Thyroid gland (tissue), 4 donors: ENCODE data around the gene KRT6C.

ENCODE experiments used
- POLR2A ChIP-seq, 2 donors: fragments of 450-650 bp; IDR thresholded peaks; one replicate each; pipeline ENCODE4 v1.6.1; 2017; ENCODE audit warnings: antibody characterized with exemption in 2 of 2, mild to moderate bottlenecking in 2 of 2, moderate library complexity in 1 of 2
- TF ChIP-seq, protein P1 (sequence below), 6 experiments: fragments of 200-600 bp in 3 of 6; fragments of 450-650 bp in 3 of 6; sonication (generic) in 3 of 6; IDR thresholded peaks; one replicate each; pipeline ENCODE4 v1.5.1; 2016 to 2019; ENCODE audit warnings: antibody characterized with exemption in 6 of 6, mild to moderate bottlenecking in 2 of 6, inconsistent platforms in 1 of 6, moderate library complexity in 1 of 6

DNA sequence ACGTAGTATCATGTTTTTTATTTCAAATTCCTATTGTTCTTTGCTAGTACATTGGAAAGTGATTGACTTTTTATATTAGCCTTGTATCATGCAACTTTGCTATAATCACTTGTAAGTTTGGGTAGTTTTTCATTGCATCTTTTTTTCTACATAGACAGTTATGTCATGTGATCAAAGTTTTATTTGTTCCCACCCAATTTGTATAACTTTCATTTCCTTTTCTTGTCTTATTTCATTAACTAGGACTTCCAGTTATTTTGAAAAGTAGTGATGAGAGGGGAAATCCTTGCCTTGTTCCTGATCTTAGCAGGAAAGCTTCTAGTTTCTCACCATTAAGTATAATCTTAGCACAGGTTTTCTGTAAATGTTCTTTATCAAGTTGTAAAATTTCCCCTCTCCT lies 29.3 kb upstream of the KRT6C start:
- TF ChIP-seq, protein P1, sequence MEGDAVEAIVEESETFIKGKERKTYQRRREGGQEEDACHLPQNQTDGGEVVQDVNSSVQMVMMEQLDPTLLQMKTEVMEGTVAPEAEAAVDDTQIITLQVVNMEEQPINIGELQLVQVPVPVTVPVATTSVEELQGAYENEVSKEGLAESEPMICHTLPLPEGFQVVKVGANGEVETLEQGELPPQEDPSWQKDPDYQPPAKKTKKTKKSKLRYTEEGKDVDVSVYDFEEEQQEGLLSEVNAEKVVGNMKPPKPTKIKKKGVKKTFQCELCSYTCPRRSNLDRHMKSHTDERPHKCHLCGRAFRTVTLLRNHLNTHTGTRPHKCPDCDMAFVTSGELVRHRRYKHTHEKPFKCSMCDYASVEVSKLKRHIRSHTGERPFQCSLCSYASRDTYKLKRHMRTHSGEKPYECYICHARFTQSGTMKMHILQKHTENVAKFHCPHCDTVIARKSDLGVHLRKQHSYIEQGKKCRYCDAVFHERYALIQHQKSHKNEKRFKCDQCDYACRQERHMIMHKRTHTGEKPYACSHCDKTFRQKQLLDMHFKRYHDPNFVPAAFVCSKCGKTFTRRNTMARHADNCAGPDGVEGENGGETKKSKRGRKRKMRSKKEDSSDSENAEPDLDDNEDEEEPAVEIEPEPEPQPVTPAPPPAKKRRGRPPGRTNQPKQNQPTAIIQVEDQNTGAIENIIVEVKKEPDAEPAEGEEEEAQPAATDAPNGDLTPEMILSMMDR (IDR thresholded peaks at IDR 0.05), result no peak
- no peak for TF ChIP-seq POLR2A (IDR thresholded peaks at IDR 0.05)
